ENCODE data around the gene FAM151B.

FAM151B gene

DNA sequence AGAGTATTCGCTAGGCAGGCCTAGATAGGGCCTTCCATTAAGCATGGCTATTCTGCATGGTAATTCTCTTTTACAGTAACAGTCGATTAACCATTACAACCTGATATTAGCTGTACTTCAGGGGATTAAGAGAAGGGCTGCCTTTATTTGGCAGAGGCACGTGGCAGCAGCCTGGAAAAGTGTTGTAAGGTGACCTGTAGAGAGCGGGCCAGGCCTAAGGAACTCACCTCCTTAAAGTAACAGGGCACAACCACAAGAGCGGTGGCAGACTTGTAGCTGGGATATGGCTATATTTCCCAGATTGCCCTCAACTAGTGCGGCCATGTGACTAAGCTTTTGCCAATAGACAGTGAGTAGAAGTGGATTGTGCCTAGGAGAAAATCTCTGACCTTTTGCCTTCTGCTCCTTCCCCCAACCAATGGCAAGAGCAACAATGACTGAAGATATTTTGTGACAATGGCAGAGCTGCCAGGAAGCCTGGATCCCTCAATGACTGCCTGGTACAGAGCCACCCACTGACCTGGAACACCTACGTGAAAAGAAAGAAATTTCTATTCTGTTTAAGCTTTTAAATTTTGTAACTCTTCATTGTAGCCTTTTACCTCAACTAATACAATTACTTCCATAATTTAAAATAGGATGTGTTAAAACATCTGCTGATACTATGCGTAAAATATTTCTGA is 101.1 kb downstream of the FAM151B start:
- TF ChIP-seq, protein P1, sequence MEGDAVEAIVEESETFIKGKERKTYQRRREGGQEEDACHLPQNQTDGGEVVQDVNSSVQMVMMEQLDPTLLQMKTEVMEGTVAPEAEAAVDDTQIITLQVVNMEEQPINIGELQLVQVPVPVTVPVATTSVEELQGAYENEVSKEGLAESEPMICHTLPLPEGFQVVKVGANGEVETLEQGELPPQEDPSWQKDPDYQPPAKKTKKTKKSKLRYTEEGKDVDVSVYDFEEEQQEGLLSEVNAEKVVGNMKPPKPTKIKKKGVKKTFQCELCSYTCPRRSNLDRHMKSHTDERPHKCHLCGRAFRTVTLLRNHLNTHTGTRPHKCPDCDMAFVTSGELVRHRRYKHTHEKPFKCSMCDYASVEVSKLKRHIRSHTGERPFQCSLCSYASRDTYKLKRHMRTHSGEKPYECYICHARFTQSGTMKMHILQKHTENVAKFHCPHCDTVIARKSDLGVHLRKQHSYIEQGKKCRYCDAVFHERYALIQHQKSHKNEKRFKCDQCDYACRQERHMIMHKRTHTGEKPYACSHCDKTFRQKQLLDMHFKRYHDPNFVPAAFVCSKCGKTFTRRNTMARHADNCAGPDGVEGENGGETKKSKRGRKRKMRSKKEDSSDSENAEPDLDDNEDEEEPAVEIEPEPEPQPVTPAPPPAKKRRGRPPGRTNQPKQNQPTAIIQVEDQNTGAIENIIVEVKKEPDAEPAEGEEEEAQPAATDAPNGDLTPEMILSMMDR (IDR thresholded peaks at IDR 0.05; ENCODE audit: low read depth, low read length): no peak
- no peak for DNase-seq (ENCODE audit: extremely low read depth, low read depth)

DNA sequence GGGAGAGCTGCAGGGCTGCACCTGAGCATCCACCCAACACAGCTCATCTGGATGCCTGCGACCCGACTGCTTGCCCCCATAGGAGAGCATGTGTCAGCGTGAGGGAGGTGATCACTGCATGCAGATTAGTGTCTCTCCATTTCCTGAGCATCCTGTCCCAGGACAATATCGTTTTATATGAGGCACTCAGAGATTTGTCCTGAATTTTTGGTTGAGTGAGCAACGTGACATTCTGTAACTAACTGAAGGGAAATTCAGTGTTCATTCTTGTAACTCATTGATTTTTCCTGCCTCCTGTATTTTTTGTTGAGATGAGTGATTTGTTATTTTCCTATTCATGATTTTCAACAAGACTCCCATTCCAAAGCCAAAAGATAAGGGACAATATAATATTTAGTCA is 102.9 kb downstream of the FAM151B start:
- TF ChIP-seq, protein P1 (IDR thresholded peaks at IDR 0.05; ENCODE audit: low read depth, low read length): no peak
- DNase-seq (ENCODE audit: extremely low read depth, low read depth): no peak

DNA sequence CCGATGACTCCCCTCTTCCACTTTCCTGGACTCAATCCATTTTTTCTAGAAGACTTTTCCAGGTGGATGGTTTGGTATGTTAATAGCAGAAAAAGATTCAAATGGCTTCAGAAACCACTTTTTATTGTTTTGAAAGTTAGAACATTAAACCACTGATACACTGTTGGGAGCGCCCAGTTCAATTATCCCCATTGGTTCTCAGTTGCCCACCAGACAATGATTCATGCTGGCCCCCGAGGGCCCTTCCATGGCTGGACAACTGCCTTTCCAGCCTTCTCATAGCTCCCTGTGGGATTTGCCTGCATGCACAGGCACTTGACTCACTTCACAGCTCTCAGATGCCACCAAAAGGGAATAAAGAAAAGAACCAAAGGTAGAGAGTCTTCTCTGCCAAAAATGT is 103.5 kb downstream of the FAM151B start:
- DNase-seq (ENCODE audit: extremely low read depth, low read depth): no peak
- TF ChIP-seq, protein P1 (IDR thresholded peaks at IDR 0.05; ENCODE audit: low read depth, low read length): no peak

DNA sequence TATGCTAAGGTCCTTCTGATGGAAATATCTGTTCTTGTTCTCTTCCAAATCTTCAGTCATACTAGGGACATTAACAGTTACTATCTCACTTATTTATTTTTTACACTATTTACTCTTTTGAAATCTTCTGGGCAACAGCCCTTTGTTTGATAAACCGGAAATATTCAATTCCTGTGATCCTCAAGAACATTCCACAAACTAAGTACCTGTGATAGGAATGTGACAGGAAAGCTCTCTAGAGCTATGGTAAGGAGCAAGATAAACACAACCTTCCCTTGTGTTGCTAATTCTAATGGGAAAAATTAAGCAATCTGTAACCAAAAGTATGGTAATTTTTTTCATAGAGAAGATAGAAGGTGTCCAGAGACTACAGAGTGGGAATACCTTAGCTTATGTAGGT is 104.2 kb downstream of the FAM151B start:
- TF ChIP-seq, protein P1 (IDR thresholded peaks at IDR 0.05; ENCODE audit: low read depth, low read length): no peak
- no peak for DNase-seq (ENCODE audit: extremely low read depth, low read depth)

Data from AG09319 (cell line).